ENCODE data around the gene KIF27. TPM values are rescaled to one million over a fixed set of nuclear protein-coding genes. Genes with fewer than 3 reads are reported as not detected.
"Not testable (repeated sequence)": the region's sequence is repeated elsewhere in the genome, so short reads cannot be mapped to it uniquely, and the experiment has no call there.

KIF27 gene
- total RNA-seq, 1 donor from 2014 or later, result 16.4 TPM

- H3K27me3 Mint-ChIP-seq (ENCODE audit: insufficient read depth, low read depth); H3K9me3 Mint-ChIP-seq; H3K4me1 ChIP-seq; H3K9ac ChIP-seq; H3K9me3 ChIP-seq (ENCODE audit: low read depth); H3K4me1 Mint-ChIP-seq; H4K20me1 ChIP-seq (ENCODE audit: low read depth); H3K36me3 ChIP-seq; H3K27ac ChIP-seq; H3F3A ChIP-seq (ENCODE audit: low read depth): not testable (repeated sequence)
- TF ChIP-seq CTCF (IDR thresholded peaks at IDR 0.05), result peak; percentile 25
- H3K4me3 ChIP-seq, result peak within 1 kb of the TSS; percentile 90
- DNase-seq (ENCODE audit: low spot score), result peak; percentile 92
- peak within 1 kb of the TSS; percentile 83 for H3K4me2 ChIP-seq
- H3K27ac Mint-ChIP-seq, result peak within 1 kb of the TSS; percentile 15
- H3K36me3 Mint-ChIP-seq, result peaks cover 10% of the 10 kb centered on the region
- H3K4me3 Mint-ChIP-seq, result peak within 1 kb of the TSS; percentile 88
- peak within 1 kb of the TSS; percentile 85 for H2AFZ ChIP-seq (replicated peaks)
- H3K27me3 ChIP-seq, result peaks cover 24% of the 10 kb centered on the region
- H3K79me2 ChIP-seq (ENCODE audit: low read depth), result peaks cover 12% of the 10 kb centered on the region
Observed at GRCh38 chr9:83817356-83818278, 103.6 kb downstream of the KIF27 start, which contains the start of gene GKAP1. Gene GKAP1 (minus strand): TSS chr9:83817769. CDS start chr9:83806517, 11,252 bp downstream.

- DNase-seq (ENCODE audit: low spot score); H3K4me1 Mint-ChIP-seq; H3K9ac ChIP-seq; H3K36me3 ChIP-seq; H3K9me3 ChIP-seq (ENCODE audit: low read depth); H3K27ac ChIP-seq; H3K9me3 Mint-ChIP-seq; H3K4me1 ChIP-seq; H4K20me1 ChIP-seq (ENCODE audit: low read depth); H3F3A ChIP-seq (ENCODE audit: low read depth); H3K27me3 Mint-ChIP-seq (ENCODE audit: insufficient read depth, low read depth); H3K27ac Mint-ChIP-seq: not testable (repeated sequence)
- Histone ChIP-seq H3K79me2 (ENCODE audit: low read depth) (peaks cover 12% of the 10 kb centered on the region), H3K27me3 (peaks cover 24% of the 10 kb centered on the region), H3K4me2 (peak overlapping the region; percentile 83), H2AFZ (replicated peaks) (peak overlapping the region; percentile 81), H3K4me3 (peak overlapping the region; percentile 90)
- Mint-ChIP-seq H3K36me3 (peaks cover 10% of the 10 kb centered on the region), H3K4me3 (peak overlapping the region; percentile 88)
Observed at GRCh38 chr9:83817011-83817355, 104.2 kb downstream of the KIF27 start.

- peaks cover 10% of the 10 kb centered on the region for H3K36me3 Mint-ChIP-seq
- not testable (repeated sequence) for H3K4me1 ChIP-seq; H2AFZ ChIP-seq (replicated peaks); H3K27ac ChIP-seq; H3F3A ChIP-seq (ENCODE audit: low read depth); H3K9me3 ChIP-seq (ENCODE audit: low read depth); DNase-seq (ENCODE audit: low spot score); H3K27me3 Mint-ChIP-seq (ENCODE audit: insufficient read depth, low read depth); H3K36me3 ChIP-seq; H3K4me1 Mint-ChIP-seq; H3K9ac ChIP-seq; H3K4me3 ChIP-seq; H3K27ac Mint-ChIP-seq; H3K4me2 ChIP-seq; H3K9me3 Mint-ChIP-seq
- Histone ChIP-seq H3K79me2 (ENCODE audit: low read depth) (peaks cover 12% of the 10 kb centered on the region), H4K20me1 (ENCODE audit: low read depth) (peaks cover 12% of the 10 kb centered on the region), H3K27me3 (peaks cover 24% of the 10 kb centered on the region)
- H3K4me3 Mint-ChIP-seq, result peak overlapping the region; percentile 10
Observed at GRCh38 chr9:83815120-83815519, 106.1 kb downstream of the KIF27 start.

- H4K20me1 ChIP-seq (ENCODE audit: low read depth); H2AFZ ChIP-seq (replicated peaks); DNase-seq (ENCODE audit: low spot score); H3K79me2 ChIP-seq (ENCODE audit: low read depth); H3K9me3 ChIP-seq (ENCODE audit: low read depth); H3K27ac Mint-ChIP-seq; H3K27me3 ChIP-seq; H3K4me1 ChIP-seq; H3K4me1 Mint-ChIP-seq; H3K27me3 Mint-ChIP-seq (ENCODE audit: insufficient read depth, low read depth); H3K36me3 ChIP-seq; H3F3A ChIP-seq (ENCODE audit: low read depth); H3K4me3 ChIP-seq; H3K27ac ChIP-seq; H3K9ac ChIP-seq; H3K4me3 Mint-ChIP-seq; H3K4me2 ChIP-seq; H3K9me3 Mint-ChIP-seq: not testable (repeated sequence)
- peaks cover 20% of the 10 kb centered on the region for H3K36me3 Mint-ChIP-seq
Observed at GRCh38 chr9:83809213-83809612, 112.0 kb downstream of the KIF27 start.

- H3K27ac Mint-ChIP-seq; H3K9ac ChIP-seq; H3K79me2 ChIP-seq (ENCODE audit: low read depth); H3K4me1 Mint-ChIP-seq; H3K9me3 ChIP-seq (ENCODE audit: low read depth); H3K4me2 ChIP-seq; H3K27me3 ChIP-seq; H2AFZ ChIP-seq (replicated peaks); H3K27me3 Mint-ChIP-seq (ENCODE audit: insufficient read depth, low read depth); H3K4me1 ChIP-seq; H4K20me1 ChIP-seq (ENCODE audit: low read depth); H3K9me3 Mint-ChIP-seq; H3K4me3 Mint-ChIP-seq; H3K4me3 ChIP-seq; H3K27ac ChIP-seq; DNase-seq (ENCODE audit: low spot score); H3F3A ChIP-seq (ENCODE audit: low read depth); H3K36me3 ChIP-seq: not testable (repeated sequence)
- H3K36me3 Mint-ChIP-seq, result peaks cover 23% of the 10 kb centered on the region
Observed at GRCh38 chr9:83804454-83804853, 116.8 kb downstream of the KIF27 start.

- DNase-seq (ENCODE audit: low spot score); H3K79me2 ChIP-seq (ENCODE audit: low read depth); H3K4me3 Mint-ChIP-seq; H3K36me3 ChIP-seq; H3K27ac ChIP-seq; H3K27me3 Mint-ChIP-seq (ENCODE audit: insufficient read depth, low read depth); H2AFZ ChIP-seq (replicated peaks); H4K20me1 ChIP-seq (ENCODE audit: low read depth); H3K9me3 ChIP-seq (ENCODE audit: low read depth); H3K27ac Mint-ChIP-seq; H3K9me3 Mint-ChIP-seq; H3K4me3 ChIP-seq; H3K27me3 ChIP-seq; H3K4me1 ChIP-seq; H3K4me2 ChIP-seq; H3F3A ChIP-seq (ENCODE audit: low read depth); H3K9ac ChIP-seq; H3K4me1 Mint-ChIP-seq: not testable (repeated sequence)
- peaks cover 25% of the 10 kb centered on the region for H3K36me3 Mint-ChIP-seq
Observed at GRCh38 chr9:83803941-83804340, 117.3 kb downstream of the KIF27 start.

Measured in neural progenitor cell (in vitro differentiated cells).